Measurements from ENCODE around the gene CHCHD3.

The CHCHD3 gene

GRCh38 chr7:132996581-132997242 is 85.2 kb downstream of the CHCHD3 start:
- no peak for DNase-seq (ENCODE audit: low read depth)
- no peak overlapping the region for H3K4me3 ChIP-seq (ENCODE audit: low read depth, low read length)
- in situ Hi-C loops (cut with HindIII; ENCODE audit: low sequenced_read_pairs) = no loop called here
- no peak for TF ChIP-seq CTCF (IDR thresholded peaks at IDR 0.05; ENCODE audit: low read depth, low read length, missing control alignments)

GRCh38 chr7:132993377-132994013 is 88.4 kb downstream of the CHCHD3 start:
- in situ Hi-C loops (cut with HindIII; ENCODE audit: low sequenced_read_pairs) = no loop called here
- H3K4me3 ChIP-seq (ENCODE audit: low read depth, low read length) = no peak overlapping the region
- TF ChIP-seq CTCF (IDR thresholded peaks at IDR 0.05; ENCODE audit: low read depth, low read length, missing control alignments) = no peak
- no peak for DNase-seq (ENCODE audit: low read depth)

- no peak for DNase-seq (ENCODE audit: low read depth)
- no peak for TF ChIP-seq CTCF (IDR thresholded peaks at IDR 0.05; ENCODE audit: low read depth, low read length, missing control alignments)
- in situ Hi-C loops (cut with HindIII; ENCODE audit: low sequenced_read_pairs) = no loop called here
- H3K4me3 ChIP-seq (ENCODE audit: low read depth, low read length) = no peak overlapping the region
Observed at GRCh38 chr7:132991615-132992587, 90.0 kb downstream of the CHCHD3 start.

GRCh38 chr7:132988117-132988516 is 93.8 kb downstream of the CHCHD3 start:
- no peak for DNase-seq (ENCODE audit: low read depth)
- no peak overlapping the region for H3K4me3 ChIP-seq (ENCODE audit: low read depth, low read length)
- in situ Hi-C loops (cut with HindIII; ENCODE audit: low sequenced_read_pairs) = no loop called here
- TF ChIP-seq CTCF (IDR thresholded peaks at IDR 0.05; ENCODE audit: low read depth, low read length, missing control alignments) = no peak

GRCh38 chr7:132980402-132980801 is 101.5 kb downstream of the CHCHD3 start:
- H3K4me3 ChIP-seq (ENCODE audit: low read depth, low read length) = no peak overlapping the region
- no peak for DNase-seq (ENCODE audit: low read depth)
- in situ Hi-C loops (cut with HindIII; ENCODE audit: low sequenced_read_pairs) = no loop called here
- no peak for TF ChIP-seq CTCF (IDR thresholded peaks at IDR 0.05; ENCODE audit: low read depth, low read length, missing control alignments)

- in situ Hi-C loops (cut with HindIII; ENCODE audit: low sequenced_read_pairs) = no loop called here
- DNase-seq (ENCODE audit: low read depth) = no peak
- TF ChIP-seq CTCF (IDR thresholded peaks at IDR 0.05; ENCODE audit: low read depth, low read length, missing control alignments) = no peak
- no peak overlapping the region for H3K4me3 ChIP-seq (ENCODE audit: low read depth, low read length)
Observed at GRCh38 chr7:132979524-132979923, 102.4 kb downstream of the CHCHD3 start.

All from astrocyte of the cerebellum (primary cell).